ENCODE measurements around the gene OPN1MW.
"Not testable (repeated sequence)": the region's sequence is repeated elsewhere in the genome, so short reads cannot be mapped to it uniquely, and the experiment has no call there.

The OPN1MW gene

GRCh38 chrX:154194316-154194715 is 11.9 kb downstream of the OPN1MW start:
- in situ Hi-C loops (cut with MboI; ENCODE audit: low pct_unique_long_range_greater_than_20kb, low sequenced_read_pairs); DNase-seq: not testable (repeated sequence)

- in situ Hi-C loops (cut with MboI; ENCODE audit: low pct_unique_long_range_greater_than_20kb, low sequenced_read_pairs); DNase-seq: not testable (repeated sequence)
These were observed 14.1 kb downstream of the OPN1MW start for GRCh38 chrX:154196466-154196865.

GRCh38 chrX:154209670-154210418 is 27.4 kb downstream of the OPN1MW start:
- DNase-seq; in situ Hi-C loops (cut with MboI; ENCODE audit: low pct_unique_long_range_greater_than_20kb, low sequenced_read_pairs): not testable (repeated sequence)

- DNase-seq; in situ Hi-C loops (cut with MboI; ENCODE audit: low pct_unique_long_range_greater_than_20kb, low sequenced_read_pairs): not testable (repeated sequence)
These were observed 28.7 kb downstream of the OPN1MW start for GRCh38 chrX:154211057-154211456.

GRCh38 chrX:154211499-154211898 is 29.1 kb downstream of the OPN1MW start:
- DNase-seq; in situ Hi-C loops (cut with MboI; ENCODE audit: low pct_unique_long_range_greater_than_20kb, low sequenced_read_pairs): not testable (repeated sequence)

GRCh38 chrX:154219456-154219855 is 37.1 kb downstream of the OPN1MW start, which contains the start of gene OPN1MW2:
Gene OPN1MW2, plus strand, starts transcription at chrX:154219756. Its CDS starts 60 bp downstream, at chrX:154219816.
- in situ Hi-C loops (cut with MboI; ENCODE audit: low pct_unique_long_range_greater_than_20kb, low sequenced_read_pairs); DNase-seq: not testable (repeated sequence)

GRCh38 chrX:154225292-154225691 is 42.9 kb downstream of the OPN1MW start:
- DNase-seq; in situ Hi-C loops (cut with MboI; ENCODE audit: low pct_unique_long_range_greater_than_20kb, low sequenced_read_pairs): not testable (repeated sequence)

GRCh38 chrX:154226706-154227105 is 44.3 kb downstream of the OPN1MW start:
- in situ Hi-C loops (cut with MboI; ENCODE audit: low pct_unique_long_range_greater_than_20kb, low sequenced_read_pairs); DNase-seq: not testable (repeated sequence)

- in situ Hi-C loops (cut with MboI; ENCODE audit: low pct_unique_long_range_greater_than_20kb, low sequenced_read_pairs); DNase-seq: not testable (repeated sequence)
These were observed 49.0 kb downstream of the OPN1MW start for GRCh38 chrX:154231443-154231842.

GRCh38 chrX:154233620-154234019 is 51.2 kb downstream of the OPN1MW start:
- in situ Hi-C loops (cut with MboI; ENCODE audit: low pct_unique_long_range_greater_than_20kb, low sequenced_read_pairs); DNase-seq: not testable (repeated sequence)

- peak; percentile 18 for DNase-seq
- in situ Hi-C loops (cut with MboI; ENCODE audit: low pct_unique_long_range_greater_than_20kb, low sequenced_read_pairs), result not testable (repeated sequence)
These were observed 56.7 kb downstream of the OPN1MW start for GRCh38 chrX:154238939-154239559.

GRCh38 chrX:154239982-154240503 is 57.6 kb downstream of the OPN1MW start:
- DNase-seq; in situ Hi-C loops (cut with MboI; ENCODE audit: low pct_unique_long_range_greater_than_20kb, low sequenced_read_pairs): not testable (repeated sequence)

Measured in KBM-7 (cell line).